Thyroid gland (tissue), 4 donors: ENCODE results near the gene ELOVL3.

Source experiments
- CTCF ChIP-seq, 6 experiments: fragments of 200-600 bp in 3 of 6; fragments of 450-650 bp in 3 of 6; sonication (generic) in 3 of 6; IDR thresholded peaks; one replicate each; pipeline ENCODE4 v1.5.1; 2016 to 2019; ENCODE audit warnings: antibody characterized with exemption in 6 of 6, mild to moderate bottlenecking in 2 of 6, inconsistent platforms in 1 of 6, moderate library complexity in 1 of 6
- POLR2A ChIP-seq, 2 donors: fragments of 450-650 bp; IDR thresholded peaks; one replicate each; pipeline ENCODE4 v1.6.1; 2017; ENCODE audit warnings: antibody characterized with exemption in 2 of 2, mild to moderate bottlenecking in 2 of 2, moderate library complexity in 1 of 2

GRCh38 chr10:102275343-102275742, 49.2 kb downstream of the ELOVL3 start:
- TF ChIP-seq CTCF (IDR thresholded peaks at IDR 0.05): no peak
- TF ChIP-seq POLR2A (IDR thresholded peaks at IDR 0.05): no peak
